Transverse colon (tissue), 4 donors: ENCODE measurements around the gene KAT2A. TPM values are rescaled to one million over a fixed set of nuclear protein-coding genes. Genes with fewer than 3 reads are reported as not detected.

Experiments used
- DNase-seq: peaks from one replicate; pipeline ENCODE4 v3.0.0-alpha.2; 2019
- H3K27ac ChIP-seq, 4 donors: fragments of 200-600 bp; sonication (generic); 2 replicates each; pipeline ENCODE4 v1.5.1; 2016 to 2018; ENCODE audit warnings: inconsistent platforms in 4 of 4
- H3K27me3 ChIP-seq: fragments of 200-600 bp; sonication (generic); 2 replicates; pipeline ENCODE4 v1.5.1; 2017; ENCODE audit warnings: inconsistent platforms
- H3K36me3 ChIP-seq, 4 donors: fragments of 200-600 bp; sonication (generic); 2 replicates each; pipeline ENCODE4 v1.5.1; 2017 to 2019; ENCODE audit warnings: inconsistent platforms in 4 of 4
- H3K4me1 ChIP-seq, 4 donors: fragments of 200-600 bp; sonication (generic); 2 replicates each; pipeline ENCODE4 v1.5.1; 2017 to 2020; ENCODE audit warnings: inconsistent platforms in 4 of 4
- H3K4me3 ChIP-seq, 4 donors: fragments of 200-600 bp; sonication (generic); 1 replicate in 1 of 4; 2 replicates in 3 of 4; pipeline versions ENCODE4 v1.5.1 to v1.6.1; 2017 to 2019; ENCODE audit warnings: inconsistent platforms in 4 of 4
- H3K9me3 ChIP-seq, 2 donors: fragments of 200-600 bp; sonication (generic); 2 replicates each; pipeline ENCODE4 v1.5.1; 2017 to 2019; ENCODE audit warnings: inconsistent platforms in 2 of 2
- EP300 ChIP-seq: sonication (generic); formaldehyde crosslinking; IDR thresholded peaks from one replicate; pipeline ENCODE4 v1.6.1; 2017; ENCODE audit warnings: antibody characterized with exemption, low read depth
- POLR2A ChIP-seq: fragments of 450-650 bp; IDR thresholded peaks from one replicate; pipeline ENCODE4 v1.6.1; 2016; ENCODE audit warnings: antibody characterized with exemption, mild to moderate bottlenecking, moderate library complexity
- POLR2AphosphoS5 ChIP-seq, 3 donors: sonication (generic); formaldehyde crosslinking; IDR thresholded peaks; one replicate each; pipeline ENCODE4 v1.6.1; 2016; ENCODE audit warnings: antibody characterized with exemption in 3 of 3
- WGBS, 2 donors: methylation state at CpG; one replicate each; pipeline ENCODE4 v1.1.5; 2018; ENCODE audit warnings: low coverage in 1 of 2; 5-methylcytosine and 5-hydroxymethylcytosine counted together
- in situ Hi-C, 4 donors: fragments of 200-750 bp; cut with MboI; loops; one replicate each; pipeline versions ENCODE4 v1.15.0 to v1.15.1; 2017; ENCODE audit warnings: low sequenced_read_pairs in 3 of 4, low pct_ligation_motif_present in 1 of 4, low pct_unique_long_range_greater_than_20kb in 1 of 4
- intact Hi-C: fragments of 100-400 bp; cut with DNase I; formaldehyde crosslinking; loops from one replicate; pipeline ENCODE4 v1.15.1; 2023; ENCODE audit warnings: low total_unique reads
- total RNA-seq, 4 donors: library from RNA; depleted of rRNA; stranded (reverse); fragments of >200 nt; gene quantifications; one replicate each; pipeline ENCODE4 v1.1.0, GENCODE V29; 2016
- TF ChIP-seq, protein P1 (sequence below), 5 experiments: fragments of 200-600 bp in 3 of 5; fragments of 450-650 bp in 2 of 5; sonication (generic) in 3 of 5; IDR thresholded peaks; 1 replicate in 2 of 5; 2 replicates in 3 of 5; pipeline ENCODE4 v1.5.1; 2016 to 2017; ENCODE audit warnings: antibody characterized with exemption in 5 of 5, inconsistent platforms in 3 of 5, mild to moderate bottlenecking in 2 of 5, moderate library complexity in 1 of 5

KAT2A gene
- total RNA-seq, 4 donors from 2014 or later = 16.9 to 154 (median 48.9) TPM

DNA sequence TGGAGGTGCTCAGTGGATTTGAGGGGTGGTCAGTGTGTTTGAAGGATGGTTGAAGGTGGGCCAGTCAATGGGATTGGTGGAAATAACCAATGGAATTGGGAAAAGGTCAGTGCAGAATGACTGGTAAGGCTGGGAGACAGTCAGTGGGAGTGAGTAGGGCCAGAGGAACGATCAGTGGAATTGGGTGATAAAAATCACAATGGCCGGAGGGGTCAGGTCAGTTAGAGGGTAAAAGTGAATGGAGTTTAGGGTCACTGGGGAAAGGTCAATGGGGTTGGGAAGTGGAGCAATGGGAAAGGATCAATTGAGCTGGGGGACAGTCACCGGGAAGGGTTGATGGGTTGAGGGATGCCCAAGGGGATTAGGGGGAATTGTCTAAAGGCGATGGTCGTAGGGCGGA, 44.6 kb upstream of the KAT2A start:
- H3K4me3 ChIP-seq = no peak overlapping the region
- in situ Hi-C loops (no loop called here), intact Hi-C loops (no loop called here)
- H3K27ac ChIP-seq = no peak overlapping the region
- no peaks in the 10 kb centered on the region for H3K9me3 ChIP-seq
- TF ChIP-seq POLR2AphosphoS5 (IDR thresholded peaks at IDR 0.05) = no peak
- no peak for TF ChIP-seq POLR2A
- TF ChIP-seq, protein P1, sequence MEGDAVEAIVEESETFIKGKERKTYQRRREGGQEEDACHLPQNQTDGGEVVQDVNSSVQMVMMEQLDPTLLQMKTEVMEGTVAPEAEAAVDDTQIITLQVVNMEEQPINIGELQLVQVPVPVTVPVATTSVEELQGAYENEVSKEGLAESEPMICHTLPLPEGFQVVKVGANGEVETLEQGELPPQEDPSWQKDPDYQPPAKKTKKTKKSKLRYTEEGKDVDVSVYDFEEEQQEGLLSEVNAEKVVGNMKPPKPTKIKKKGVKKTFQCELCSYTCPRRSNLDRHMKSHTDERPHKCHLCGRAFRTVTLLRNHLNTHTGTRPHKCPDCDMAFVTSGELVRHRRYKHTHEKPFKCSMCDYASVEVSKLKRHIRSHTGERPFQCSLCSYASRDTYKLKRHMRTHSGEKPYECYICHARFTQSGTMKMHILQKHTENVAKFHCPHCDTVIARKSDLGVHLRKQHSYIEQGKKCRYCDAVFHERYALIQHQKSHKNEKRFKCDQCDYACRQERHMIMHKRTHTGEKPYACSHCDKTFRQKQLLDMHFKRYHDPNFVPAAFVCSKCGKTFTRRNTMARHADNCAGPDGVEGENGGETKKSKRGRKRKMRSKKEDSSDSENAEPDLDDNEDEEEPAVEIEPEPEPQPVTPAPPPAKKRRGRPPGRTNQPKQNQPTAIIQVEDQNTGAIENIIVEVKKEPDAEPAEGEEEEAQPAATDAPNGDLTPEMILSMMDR (IDR thresholded peaks at IDR 0.05) = no peak
- no peak for TF ChIP-seq EP300
- no peak for DNase-seq
- WGBS, 2 donors = 92 to 96% methylated on average over 6 of the region's 6 CpGs
- no peaks in the 10 kb centered on the region for H3K27me3 ChIP-seq
- H3K36me3 ChIP-seq = no peaks in the 10 kb centered on the region
- H3K4me1 ChIP-seq = no peaks in the 10 kb centered on the region

DNA sequence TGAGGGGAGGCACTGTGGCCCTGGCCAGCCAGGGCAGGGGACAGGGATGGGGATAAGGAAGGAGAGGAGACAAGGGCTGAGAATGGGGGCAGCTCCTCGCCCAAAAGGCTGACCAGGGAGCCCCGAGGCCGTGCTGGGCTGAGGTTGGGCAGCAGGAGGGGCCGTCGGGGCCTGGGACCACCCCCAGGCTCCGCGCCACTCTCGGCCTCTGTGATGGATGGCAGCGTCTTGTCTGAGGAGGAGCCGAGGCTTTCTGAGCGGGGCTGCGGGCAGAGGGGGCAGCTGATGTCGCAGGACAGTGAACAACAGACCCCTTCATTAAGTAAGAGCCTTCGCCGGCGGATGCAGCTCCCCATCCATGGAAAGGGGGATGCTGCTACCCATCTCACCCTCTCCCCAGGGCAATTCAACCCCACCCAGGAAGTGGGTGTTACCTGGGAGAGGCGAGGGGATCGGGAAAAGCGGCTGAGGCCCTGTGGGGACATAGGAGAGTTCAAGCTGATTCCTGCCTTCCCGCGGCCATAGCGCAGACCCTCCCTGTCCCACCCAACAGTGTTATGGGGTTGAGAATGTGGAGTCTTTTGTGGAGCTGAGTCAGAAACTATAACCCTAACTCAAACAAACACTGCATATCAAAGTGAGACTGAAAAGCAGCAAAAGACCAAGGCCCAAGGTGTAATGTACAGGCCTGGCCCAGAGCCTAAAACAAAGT, 42.7 kb upstream of the KAT2A start:
- no peak for TF ChIP-seq EP300
- no peak for TF ChIP-seq POLR2AphosphoS5 (IDR thresholded peaks at IDR 0.05)
- no peak for TF ChIP-seq POLR2A
- TF ChIP-seq, protein P1 (IDR thresholded peaks at IDR 0.05) = no peak
- H3K27me3 ChIP-seq = no peaks in the 10 kb centered on the region
- intact Hi-C loops (no loop called here), in situ Hi-C loops (no loop called here)
- H3K27ac ChIP-seq = no peak overlapping the region
- H3K4me1 ChIP-seq = no peaks in the 10 kb centered on the region
- no peak for DNase-seq
- WGBS, 2 donors = 56 to 71% methylated on average over 5 to 21 of the region's 22 CpGs
- H3K9me3 ChIP-seq = no peaks in the 10 kb centered on the region
- no peaks in the 10 kb centered on the region for H3K36me3 ChIP-seq
- no peak overlapping the region for H3K4me3 ChIP-seq

DNA sequence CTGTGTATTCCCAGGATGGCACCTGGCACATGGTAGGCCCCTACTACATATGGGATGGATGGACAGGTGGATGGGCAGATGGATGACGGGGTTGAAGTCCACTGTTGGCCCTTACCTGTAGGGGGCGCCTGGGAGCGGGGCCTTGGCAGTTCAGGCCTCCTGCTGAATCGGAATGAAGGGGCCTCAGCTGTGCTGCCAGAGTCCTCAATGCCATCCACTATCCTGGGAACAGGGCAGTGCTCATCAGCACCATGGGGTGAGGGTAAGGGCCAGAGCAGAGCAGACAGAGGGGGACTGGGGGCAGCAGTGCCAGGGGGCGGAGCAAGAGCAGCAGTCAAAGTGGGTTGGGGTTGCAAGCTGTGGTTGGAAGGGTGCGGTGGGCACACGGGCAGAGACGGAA, 41.9 kb upstream of the KAT2A start:
- no peak overlapping the region for H3K4me3 ChIP-seq
- H3K36me3 ChIP-seq = no peaks in the 10 kb centered on the region
- no peaks in the 10 kb centered on the region for H3K4me1 ChIP-seq
- no peak for TF ChIP-seq POLR2A
- TF ChIP-seq, protein P1 (IDR thresholded peaks at IDR 0.05) = peak in 2 of 5 experiments; percentile 12 to 22
- no peak for TF ChIP-seq POLR2AphosphoS5 (IDR thresholded peaks at IDR 0.05)
- no peak overlapping the region for H3K27ac ChIP-seq
- intact Hi-C loops = no loop called here
- H3K9me3 ChIP-seq = no peaks in the 10 kb centered on the region
- H3K27me3 ChIP-seq = no peaks in the 10 kb centered on the region
- WGBS, 2 donors = 58 to 59% methylated on average over 8 of the region's 8 CpGs
- peak; percentile 27 for DNase-seq
- in situ Hi-C loops = no loop called here

DNA sequence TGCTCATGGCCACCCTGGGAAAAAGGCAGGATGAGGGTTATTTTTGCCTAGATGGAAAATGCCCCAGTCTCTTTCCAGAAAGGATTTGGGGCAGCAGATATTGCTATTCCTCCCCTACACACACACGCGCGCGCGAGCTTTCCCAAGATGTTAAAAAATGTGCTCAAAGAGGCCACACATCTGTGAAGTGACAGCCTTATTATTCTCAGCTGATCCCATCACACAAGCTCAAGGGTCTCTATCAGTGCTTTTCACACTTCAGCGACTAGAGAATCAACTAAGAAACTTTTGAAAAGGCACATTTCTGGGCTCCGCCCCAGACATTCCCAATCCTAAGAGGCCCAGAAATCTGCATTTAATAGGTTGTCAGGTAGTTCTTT, 39.4 kb upstream of the KAT2A start:
- no peak for DNase-seq
- intact Hi-C loops = no loop called here
- WGBS, 2 donors = 90 to 95% methylated on average over 5 to 7 of the region's 7 CpGs
- TF ChIP-seq, protein P1 (IDR thresholded peaks at IDR 0.05) = no peak
- TF ChIP-seq POLR2A (no peak), POLR2AphosphoS5 (IDR thresholded peaks at IDR 0.05) (no peak), EP300 (no peak)
- in situ Hi-C loops = no loop called here
- Histone ChIP-seq H3K4me1 (peaks cover 0 to 1% (median 0%) of the 10 kb centered on the region in 4 donors), H3K4me3 (no peak overlapping the region), H3K27ac (no peak overlapping the region), H3K36me3 (no peaks in the 10 kb centered on the region), H3K27me3 (no peaks in the 10 kb centered on the region), H3K9me3 (no peaks in the 10 kb centered on the region)
